Measurements from ENCODE around the gene FGF2.
"Not testable (repeated sequence)": the region's sequence is repeated elsewhere in the genome, so short reads cannot be mapped to it uniquely, and the experiment has no call there.

FGF2 gene

DNA sequence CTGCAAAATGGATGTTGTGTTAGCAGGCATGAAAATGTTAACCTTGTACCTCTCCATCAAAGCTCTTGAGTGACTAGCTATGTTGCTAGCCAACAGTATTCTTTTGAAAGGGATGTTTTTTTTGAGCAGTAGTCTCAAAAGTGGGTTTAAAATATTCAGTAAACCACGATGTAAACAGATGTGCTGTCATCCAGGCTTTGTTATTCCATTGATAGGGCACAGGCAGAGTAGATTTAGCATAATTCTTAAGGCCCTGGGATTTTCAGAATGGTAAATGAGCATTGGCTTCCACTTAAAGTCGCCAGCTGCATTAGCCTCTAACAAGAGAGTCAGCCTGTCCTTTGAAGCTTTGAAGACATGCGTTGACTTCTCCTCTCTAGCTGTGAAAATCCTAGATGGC is 18.4 kb downstream of the FGF2 start:
- no peak for DNase-seq (ENCODE audit: low read depth in 3 of 3)

DNA sequence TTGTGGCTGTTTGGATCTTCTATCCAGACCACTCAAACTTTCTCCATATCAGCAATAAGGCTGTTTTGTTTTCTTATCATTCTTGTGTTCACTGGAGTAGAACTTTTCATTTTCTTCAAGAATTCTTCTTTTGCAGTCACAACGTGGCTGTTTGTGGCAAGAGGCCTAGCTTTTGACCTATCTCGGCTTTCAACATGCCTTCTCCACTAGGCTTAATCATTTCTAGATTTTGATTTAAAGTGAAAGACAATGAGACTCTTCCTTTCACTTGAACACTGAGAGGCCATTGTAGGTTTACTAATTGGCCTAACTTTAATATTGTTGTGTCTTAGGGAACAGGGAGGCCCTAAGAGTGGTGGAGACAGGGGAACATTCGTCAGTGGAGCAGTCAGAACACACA is 19.1 kb downstream of the FGF2 start:
- no peak for DNase-seq (ENCODE audit: low read depth in 3 of 3)

DNA sequence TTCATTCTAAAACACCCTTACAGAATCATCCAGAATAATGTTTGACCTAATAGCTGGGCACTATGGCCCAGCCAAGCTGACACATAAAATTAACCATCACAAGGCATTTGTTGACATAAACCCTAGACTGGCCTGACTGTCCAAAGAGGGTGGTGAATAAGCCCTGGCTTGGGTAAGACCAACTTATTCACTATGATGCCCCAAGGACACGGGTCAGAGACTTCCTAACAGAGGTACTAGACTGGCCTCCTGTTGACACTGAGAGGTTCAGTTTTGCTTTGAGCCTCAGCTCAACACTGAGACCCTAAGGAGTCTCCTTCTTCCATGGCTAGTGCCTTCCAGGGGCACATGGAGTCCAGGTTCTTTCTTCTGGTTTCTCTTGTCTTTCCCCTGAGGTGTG is 21.3 kb downstream of the FGF2 start:
- no peak for DNase-seq (ENCODE audit: low read depth in 3 of 3)

DNA sequence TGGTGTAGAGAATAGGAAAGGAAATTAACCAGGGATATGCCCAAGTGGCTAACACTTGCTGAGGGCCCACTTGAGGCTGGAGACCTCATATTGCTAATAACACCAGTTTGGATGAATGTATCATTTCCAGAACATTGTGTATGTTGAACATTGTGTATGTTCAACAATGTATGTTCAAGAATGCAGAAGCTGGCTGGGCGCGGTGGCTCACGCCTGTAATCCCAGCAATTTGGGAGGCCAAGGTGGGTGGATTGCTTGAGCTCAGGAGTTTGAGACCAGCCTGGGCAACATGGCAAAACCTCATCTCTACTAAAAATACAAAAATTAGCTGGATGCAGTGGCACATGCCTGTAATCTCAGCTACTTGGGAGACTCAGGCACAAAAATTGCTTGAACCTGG is 23.2 kb downstream of the FGF2 start:
- not testable (repeated sequence) for DNase-seq (ENCODE audit: low read depth in 3 of 3)

DNA sequence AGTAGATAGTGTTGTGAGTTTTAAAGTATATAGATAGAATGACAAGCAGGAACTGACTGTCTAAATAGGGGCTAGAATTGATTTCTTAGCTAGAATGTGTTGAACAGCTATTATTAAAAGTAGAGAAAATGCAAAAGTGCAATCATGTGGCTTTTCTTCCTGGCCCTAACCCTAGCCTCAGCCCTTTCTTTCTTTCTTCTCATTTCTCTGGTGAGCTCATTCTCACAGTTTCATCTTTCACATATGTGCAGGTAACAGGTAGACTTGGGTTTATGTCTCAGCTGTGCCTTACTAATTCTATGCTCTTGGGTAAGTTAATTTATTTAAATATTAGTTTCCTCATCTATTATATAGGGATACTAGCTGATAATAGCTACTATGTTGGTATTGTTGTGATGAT is 24.9 kb downstream of the FGF2 start:
- no peak for DNase-seq (ENCODE audit: low read depth in 3 of 3)

DNA sequence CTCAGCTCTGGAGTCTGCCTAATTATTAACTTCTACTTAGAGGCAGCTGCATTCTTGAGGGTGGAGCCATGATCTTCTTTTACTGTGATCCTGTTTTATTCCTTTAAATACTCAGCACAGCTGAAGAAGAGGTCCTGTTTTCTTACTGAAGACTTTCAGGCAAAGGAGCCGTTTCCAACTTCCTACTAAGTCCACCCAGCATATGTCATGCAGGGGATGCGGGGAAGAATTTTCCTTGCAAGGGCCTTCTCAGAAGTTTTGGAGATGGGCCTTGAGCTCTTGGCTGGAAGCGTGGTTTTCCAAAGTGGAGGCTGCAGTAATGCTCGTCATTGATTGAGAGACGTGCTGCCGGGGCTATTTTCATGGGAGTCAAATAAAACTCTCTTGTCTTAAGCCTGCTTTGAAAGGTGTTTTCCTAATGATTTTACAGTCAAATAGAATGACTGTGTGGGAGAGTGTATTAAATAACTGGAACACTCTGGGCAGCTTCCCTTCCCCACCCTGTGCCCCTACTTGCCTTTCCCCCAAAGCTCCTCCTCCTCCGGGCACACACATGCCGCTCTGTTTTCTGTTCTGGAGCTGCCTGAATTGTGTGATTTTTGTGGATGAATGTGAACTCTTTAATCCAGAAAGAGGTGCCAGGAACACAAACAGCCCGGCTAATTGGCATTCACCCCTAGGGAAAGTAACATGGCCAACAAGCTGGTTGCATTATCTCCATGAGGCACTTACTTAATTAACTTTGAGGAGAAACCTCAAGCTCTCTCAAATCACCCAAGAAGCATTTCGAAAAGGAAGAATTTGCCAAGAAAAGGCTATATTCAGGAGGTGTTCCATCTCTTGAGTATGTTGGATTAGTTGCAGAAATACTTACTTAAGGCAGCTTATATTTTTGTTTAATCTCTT is 28.1 kb downstream of the FGF2 start:
- DNase-seq (ENCODE audit: low read depth in 3 of 3): no peak

DNA sequence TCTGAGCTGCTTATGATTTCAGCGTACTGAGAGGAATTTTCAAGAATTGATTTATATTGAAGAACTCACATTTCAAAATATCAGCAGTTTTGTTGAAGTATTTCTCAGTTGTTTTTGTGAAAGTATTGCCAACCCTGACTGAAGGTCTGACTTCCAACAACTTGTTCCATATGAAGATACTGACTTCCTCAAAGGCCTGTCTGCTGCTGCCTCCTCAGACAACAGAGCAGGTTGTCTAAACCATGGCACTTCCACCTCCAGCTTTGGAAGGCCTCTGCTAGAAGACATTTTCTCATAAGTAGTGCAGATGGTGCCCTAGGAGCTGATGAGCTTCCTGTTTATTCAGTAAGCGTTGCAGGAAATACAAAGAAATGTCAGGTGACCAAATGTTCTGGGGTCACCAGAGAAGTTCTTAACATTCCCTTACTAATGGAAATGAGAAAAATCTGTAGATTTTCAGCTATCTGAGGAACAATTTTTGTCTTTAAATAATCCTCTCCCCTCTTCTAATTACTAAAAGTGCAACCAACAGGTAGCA is 28.8 kb downstream of the FGF2 start:
- no peak for DNase-seq (ENCODE audit: low read depth in 3 of 3)

DNA sequence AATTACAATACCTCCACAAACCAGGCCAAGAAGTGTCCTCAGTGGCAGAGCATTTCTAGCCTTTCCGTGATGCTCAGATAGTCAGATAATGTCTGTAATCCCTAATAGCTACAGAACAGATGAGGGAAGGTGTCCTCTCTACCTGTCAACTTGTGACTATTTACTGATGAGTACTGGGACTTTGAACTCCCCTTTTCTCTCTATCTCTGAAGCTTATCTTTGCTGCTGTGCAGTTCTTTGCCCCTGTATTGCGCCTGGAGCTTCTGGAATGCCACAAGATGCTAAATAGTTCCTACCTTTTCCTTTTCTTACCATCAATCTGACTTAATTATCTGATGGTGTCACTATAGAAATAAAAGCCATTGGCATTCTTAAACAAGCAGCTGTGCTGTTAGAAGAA is 30.5 kb downstream of the FGF2 start:
- no peak for DNase-seq (ENCODE audit: low read depth in 3 of 3)

DNA sequence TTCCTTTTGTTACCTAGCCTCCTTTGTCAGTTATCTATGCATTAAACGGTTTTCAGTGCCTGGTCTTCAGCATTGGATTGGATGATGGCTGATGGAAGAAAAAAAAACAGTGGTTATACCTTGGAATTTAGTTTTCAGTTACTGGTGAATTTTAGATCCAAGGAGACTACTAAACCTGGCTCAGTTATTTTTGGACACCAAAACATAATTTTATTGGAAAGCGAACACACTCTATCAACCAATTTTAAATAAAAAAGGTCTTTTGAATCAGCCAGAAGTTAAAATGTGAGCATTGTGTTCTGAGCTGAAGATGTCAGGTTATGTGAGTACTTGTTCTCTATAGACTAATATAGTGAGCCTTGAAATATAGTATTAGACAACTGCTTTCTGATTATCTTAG is 32.1 kb downstream of the FGF2 start:
- no peak for DNase-seq (ENCODE audit: low read depth in 3 of 3)

DNA sequence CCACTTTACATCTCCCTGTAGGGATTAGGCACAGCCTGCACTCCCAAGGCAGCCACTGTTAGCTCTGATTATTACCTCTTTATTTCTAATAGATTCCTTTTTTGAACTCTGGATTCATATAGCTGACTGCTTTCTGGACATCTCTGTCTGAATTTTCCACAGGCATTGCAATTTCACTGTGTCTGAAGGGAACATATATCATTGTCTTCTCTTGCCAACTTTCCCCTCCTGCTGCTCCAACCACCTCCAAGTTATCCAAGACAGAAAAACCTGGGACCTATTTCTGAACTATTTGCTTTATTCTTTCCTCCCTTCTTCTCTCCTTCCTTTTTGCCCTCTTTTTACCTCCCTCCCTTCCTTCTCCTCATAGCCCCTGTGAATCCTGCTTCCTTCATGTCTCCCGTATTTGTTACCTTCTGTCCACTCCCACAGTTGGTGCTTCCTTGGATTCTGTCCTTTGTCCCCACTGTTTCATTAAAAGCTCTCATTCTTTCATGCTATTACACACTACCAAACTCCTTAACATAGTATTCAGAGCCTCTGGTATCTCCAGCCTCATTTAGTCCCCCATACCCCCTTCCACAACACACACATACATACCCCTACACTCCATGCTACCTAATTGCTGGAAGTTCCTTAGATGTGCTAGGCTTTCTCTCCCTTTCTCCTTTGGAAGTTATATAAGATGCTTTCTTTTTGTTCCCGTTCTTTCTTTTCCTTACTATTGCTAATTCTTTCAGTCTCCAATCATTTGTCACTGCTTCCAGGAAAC is 34.7 kb downstream of the FGF2 start:
- DNase-seq (ENCODE audit: low read depth in 3 of 3): no peak

DNA sequence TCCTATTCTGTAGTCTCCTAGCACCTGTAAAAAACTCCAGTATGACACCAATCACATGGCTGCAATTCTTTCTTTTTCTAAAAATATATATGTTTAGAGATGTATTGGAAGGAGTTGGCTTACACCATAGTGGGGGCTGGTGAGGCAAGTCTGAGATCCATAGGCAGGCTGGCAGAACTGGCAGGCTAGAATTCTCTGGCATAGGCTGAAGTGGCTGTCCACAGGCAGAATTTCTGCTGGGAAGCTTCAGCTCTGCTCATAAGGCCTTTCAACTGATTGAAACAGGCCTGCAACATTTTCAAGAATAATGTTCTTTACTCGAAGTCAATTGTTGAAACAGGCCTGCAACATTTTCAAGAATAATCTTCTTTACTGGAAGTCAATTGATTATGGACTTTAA is 37.0 kb downstream of the FGF2 start:
- no peak for DNase-seq (ENCODE audit: low read depth in 3 of 3)

DNA sequence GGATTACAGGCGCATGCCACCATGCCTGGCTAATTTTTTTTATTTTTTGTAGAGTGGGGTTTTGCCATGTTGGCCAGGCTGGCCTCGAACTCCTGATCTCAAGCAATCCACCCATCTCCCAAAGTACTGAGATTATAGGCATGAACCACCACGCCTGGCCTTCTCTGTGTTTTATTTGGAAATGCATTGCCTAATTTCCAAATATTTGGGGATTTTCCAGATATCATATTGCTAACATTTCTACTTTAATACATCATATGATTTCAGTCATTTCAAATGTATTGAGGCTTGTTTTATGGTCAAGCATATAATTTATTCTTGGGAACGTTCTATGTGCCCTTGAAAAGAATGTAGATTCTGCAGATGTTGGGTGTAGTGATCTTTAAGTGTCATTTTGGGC is 38.8 kb downstream of the FGF2 start:
- no peak for DNase-seq (ENCODE audit: low read depth in 3 of 3)

DNA sequence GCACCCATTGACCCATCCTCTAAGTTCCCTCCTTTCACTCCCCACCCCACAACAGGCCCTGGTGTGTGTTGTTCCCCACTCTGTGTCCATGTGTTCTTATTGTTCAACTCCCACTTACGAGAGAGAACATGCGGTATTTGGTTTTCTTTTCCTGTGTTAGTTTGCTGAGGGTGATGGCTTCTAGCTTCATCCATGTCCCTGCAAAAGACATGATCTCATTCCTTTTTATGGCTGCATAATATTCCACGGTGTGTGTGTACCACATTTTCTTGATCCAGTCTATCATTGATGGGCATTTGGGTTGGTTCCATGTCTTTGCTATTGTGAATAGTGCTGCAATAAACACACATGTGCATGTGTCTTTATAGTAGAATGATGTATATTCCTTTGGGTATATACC is 41.6 kb downstream of the FGF2 start:
- DNase-seq (ENCODE audit: low read depth in 3 of 3): not testable (repeated sequence)

DNA sequence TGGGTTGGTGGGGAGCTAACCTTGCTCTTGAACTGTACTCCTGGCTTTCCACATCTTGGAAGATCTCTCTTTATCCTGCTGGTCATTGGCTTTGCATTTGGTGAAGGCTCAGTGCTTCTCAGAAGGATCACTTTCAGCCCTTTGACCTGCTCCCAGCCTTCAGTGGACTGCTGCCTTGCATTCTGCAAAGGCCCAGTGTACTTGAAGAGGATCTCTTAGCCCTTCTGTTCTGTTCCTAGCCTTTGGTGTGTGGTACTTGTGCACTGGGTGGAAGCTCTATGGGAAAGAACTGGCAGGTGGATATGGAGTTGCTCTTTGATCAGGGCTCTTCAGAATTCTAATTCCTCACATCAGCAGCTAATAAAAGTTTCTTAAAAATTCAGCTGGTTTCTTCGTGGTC is 46.5 kb downstream of the FGF2 start:
- no peak for DNase-seq (ENCODE audit: low read depth in 3 of 3)

DNA sequence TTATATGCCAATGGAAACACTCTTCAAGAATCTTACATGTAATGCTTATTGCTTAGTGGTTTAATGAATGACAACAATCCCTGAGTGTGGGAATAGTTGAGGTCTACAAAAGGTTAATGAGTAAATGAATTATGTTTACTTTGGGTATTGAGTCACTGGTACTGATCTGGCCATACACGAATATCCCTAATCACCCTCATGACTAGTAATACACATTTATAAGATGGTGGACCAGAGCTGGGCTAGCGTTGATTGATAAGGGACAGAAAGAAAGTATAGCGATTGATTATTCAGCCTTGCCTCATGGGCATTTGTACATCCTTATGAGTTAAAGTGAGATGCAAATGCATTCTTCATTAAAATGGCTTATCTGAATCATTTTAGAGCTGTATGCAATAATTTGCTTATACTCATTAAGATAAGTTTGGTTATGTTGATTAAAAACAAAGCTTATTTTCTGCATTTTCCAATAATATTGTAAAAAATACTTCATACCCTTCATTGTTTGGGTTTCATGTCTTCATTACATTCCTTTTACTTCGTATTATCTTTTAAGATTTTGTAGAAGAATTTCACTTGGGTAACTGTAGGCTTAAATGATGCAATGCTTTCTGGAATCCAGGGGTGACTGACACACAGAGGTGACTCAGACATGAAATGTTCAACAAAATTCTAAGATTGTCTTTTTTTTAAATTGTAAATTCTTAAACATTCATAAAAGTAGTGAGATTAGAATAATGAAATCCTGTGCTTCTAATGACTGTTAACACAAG is 47.4 kb downstream of the FGF2 start:
- DNase-seq (ENCODE audit: low read depth in 3 of 3): no peak

DNA sequence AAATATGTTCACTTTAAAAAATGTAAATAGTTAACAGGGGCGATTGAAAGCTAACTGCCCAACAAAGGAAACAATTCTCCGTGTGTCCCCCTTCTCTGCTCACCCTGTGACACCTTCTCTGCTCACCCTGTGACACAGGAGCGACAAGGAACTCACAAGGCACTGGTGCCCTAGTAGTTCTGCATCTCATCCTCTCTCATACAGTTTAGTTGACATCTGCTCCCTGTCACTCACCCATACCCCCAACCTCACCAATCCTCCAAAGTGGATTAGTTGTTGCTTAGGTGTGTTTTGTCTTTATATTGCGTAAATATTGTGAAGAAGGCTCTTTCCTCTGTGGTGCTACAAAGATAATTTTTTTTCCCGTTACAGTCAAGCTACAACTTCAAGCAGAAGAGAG is 49.3 kb downstream of the FGF2 start:
- DNase-seq (ENCODE audit: low read depth in 3 of 3): no peak

DNA sequence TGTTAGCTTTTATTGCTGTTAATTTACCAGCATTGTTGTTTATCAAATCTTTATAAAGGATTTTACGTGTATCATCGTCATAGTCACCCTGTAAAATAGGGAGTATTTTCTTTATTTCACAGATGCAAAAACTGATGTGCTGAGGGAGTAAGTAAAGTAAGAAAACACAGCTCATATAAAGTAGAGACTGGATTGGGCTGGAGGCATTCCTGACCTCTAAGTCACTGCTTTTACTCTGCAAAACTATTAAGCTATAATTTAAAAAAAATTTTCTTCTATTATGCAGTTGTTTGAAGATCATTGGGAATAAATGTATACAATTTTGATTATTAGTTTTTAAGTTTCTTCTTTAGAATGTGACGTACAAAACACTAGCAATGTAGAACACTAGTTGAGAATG is 49.8 kb downstream of the FGF2 start:
- DNase-seq (ENCODE audit: low read depth in 3 of 3): no peak

DNA sequence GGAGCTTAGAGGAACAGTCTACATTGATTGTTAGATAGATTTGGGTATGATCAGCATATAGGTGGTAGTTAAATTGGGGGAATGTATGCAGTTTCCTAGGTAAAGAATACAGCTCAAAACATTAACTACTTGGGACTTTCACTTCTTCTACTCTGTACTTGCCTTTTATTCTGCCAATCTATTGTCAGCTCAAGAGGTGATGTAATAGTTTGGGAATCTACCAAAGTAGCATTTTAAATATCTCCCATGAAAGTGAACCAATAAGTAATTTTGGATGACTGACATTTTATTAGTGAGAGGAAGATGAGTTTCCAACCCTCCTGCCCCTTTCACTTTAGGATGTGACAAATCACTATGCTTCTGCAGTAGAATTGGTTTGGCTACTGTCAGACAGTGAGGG is 52.4 kb downstream of the FGF2 start:
- no peak for DNase-seq (ENCODE audit: low read depth in 3 of 3)

DNA sequence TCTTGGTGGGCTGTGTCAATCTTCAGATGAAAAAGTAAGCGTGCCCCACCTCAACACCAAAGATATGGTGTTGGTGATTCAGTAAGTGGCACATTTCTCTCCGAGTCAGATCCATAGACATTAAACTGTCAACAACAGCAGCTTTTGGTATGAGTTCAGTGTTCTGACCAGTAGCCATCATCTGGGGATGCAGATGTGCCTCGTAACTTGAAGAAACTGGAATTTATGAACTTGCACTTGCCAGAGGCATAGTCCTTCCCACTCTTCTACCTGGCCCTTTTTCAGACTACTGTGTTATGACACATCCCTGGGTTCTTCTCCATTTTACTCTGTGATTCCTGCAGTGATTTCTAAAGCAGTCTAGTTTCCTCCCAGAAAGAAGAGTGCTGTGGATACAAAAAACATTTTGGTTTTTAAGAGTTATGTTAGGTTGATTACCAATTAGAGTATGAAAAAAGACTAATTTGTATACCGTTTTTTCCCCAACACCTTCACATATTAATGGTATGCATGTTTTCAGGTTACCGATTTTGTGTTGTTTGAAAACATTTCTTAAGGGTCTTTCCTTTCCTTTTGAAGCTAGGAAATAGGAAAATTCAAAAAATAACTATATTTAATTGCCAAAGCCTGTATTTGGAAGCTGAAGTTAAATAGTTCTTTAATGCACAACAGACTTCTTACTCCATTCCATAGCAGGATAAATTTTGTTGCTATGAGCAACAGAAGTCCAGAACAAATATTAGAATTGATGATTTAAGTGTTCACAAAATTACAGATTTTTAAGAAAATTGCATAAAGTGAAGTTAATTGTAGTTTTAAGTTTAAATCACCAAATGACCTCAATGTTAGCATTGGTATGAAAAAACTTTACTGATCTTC is 56.5 kb downstream of the FGF2 start:
- no peak for DNase-seq (ENCODE audit: low read depth in 3 of 3)

DNA sequence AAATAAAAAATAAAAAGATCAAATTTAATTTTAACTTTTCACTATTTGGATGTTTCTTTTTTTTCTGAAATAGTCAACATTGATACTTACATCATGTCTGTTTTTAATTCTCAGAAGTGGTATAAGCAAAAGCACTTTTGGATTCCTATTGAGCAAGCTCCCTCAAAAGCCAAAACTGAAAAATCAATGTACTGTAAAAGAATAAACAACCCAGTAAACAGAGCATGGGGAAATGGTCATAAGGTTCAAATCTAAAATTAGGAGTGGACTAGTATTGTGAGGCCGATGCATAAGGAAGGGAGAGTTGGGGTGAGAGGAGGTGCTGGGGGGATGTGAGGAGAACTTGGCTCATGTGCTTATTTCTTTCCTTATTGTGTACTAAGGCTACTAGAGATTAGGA is 57.9 kb downstream of the FGF2 start:
- DNase-seq (ENCODE audit: low read depth in 3 of 3): no peak

DNA sequence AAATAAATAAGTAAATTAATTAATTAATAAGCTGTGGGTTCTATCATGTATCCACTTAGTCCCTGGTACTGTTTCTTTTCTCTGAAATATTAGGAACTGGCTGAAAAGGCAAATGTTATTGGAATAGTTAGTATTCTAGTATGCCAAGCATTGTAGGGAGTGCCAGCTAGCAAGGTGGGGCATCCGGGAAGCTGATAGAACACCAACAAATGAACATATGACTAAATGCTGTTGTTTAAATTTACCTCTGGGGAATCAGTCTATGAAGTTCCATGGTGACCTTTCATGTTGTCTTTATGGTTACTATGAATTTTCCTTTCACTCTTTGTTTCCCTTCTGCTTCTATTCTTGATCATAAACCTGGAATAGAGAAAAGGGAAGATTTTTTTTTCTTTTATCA is 63.1 kb downstream of the FGF2 start:
- DNase-seq (ENCODE audit: low read depth in 3 of 3): no peak

Data from stimulated activated CD4-positive, alpha-beta T cell treated with anti-CD3 and anti-CD28 coated beads, TNF-alpha, amount 100 ng/mL, for 48 hours (primary cell).